Activated naive CD8-positive, alpha-beta T cell treated with anti-CD3 and anti-CD28 coated beads, Interleukin-2, amount 50 U/mL, for 16 hours (primary cell): Measurements from ENCODE around the gene CARMIL3.

Source experiments
- DNase-seq: peaks from one replicate; pipeline ENCODE4 v3.0.0-alpha.2; 2020; ENCODE audit warnings: low read depth, low spot score

The CARMIL3 gene

GRCh38 chr14:24078146-24078545, 26.3 kb downstream of the CARMIL3 start:
- no peak for DNase-seq

DNA sequence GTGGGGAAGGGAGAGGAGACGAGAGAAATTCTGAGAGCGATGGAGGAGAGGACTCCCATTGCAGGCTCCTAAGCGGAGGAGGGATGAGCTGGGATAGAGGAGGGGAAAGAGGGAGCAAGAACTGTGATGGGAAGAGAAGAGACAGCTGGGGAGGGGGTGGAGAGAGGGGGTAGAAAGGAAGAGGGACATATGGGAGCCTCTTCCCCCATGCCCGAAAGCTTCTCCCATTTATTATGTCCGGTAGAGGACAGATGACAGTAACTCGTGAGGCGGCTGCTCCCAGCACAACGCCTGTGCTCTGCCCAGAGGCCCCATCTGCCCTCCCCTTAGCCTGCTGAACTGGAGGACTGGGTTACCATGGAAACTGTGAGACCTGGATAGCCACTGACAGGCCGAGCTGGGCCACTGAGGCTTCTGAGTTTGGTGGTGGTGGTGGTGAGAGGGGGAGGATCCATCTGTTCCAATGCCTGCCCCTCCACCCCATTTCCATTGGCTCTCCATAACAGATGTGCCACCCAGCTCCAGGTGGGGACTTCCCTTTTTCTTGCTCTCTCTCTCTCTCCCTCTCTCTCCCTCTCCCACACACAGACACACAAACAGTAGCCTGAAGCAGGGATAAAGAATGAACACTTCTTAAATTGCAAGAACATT, 27.8 kb downstream of the CARMIL3 start:
- no peak for DNase-seq

GRCh38 chr14:24080142-24080530, 28.3 kb downstream of the CARMIL3 start:
- DNase-seq, result no peak

GRCh38 chr14:24080888-24081738, 29.3 kb downstream of the CARMIL3 start:
- peak; percentile 51 for DNase-seq

GRCh38 chr14:24081739-24082211, 30.0 kb downstream of the CARMIL3 start:
- no peak for DNase-seq

DNA sequence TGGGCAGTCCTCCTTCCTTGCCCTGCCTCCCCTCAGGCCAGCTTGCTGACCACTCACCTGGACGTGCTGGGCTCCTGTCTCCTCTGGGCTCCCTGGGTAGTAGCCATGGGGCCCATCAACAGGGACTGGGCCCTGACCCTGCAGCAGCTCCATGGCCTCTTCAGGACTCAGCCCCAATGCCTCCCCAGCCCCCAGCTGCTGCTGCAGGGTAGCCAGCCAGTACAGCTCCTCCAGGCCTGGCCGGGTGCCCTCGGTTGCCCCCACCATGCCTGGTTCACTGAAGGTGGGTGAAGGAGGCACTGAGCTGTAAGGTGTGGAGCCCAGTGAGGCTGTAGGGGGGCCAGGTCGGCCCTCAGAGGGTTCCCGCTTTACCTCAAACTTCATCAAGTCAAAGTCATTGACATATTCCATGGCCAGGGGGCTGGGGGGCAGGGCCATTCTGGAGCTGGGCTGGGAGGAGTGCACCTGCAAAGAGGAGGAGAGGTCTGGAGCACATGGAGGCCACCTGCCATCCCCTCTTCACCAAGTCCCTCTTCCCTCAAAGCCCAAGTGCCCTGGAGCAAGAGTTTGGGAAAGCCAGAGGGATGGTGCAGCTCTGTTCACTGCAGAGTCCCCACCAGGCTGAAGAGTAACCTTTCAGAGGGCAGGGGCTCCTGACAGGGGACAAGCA, 30.7 kb downstream of the CARMIL3 start:
- DNase-seq, result no peak

GRCh38 chr14:24083462-24083861, 31.7 kb downstream of the CARMIL3 start:
- DNase-seq, result no peak

- no peak for DNase-seq
Measured at GRCh38 chr14:24084440-24084839, 32.6 kb downstream of the CARMIL3 start.

DNA sequence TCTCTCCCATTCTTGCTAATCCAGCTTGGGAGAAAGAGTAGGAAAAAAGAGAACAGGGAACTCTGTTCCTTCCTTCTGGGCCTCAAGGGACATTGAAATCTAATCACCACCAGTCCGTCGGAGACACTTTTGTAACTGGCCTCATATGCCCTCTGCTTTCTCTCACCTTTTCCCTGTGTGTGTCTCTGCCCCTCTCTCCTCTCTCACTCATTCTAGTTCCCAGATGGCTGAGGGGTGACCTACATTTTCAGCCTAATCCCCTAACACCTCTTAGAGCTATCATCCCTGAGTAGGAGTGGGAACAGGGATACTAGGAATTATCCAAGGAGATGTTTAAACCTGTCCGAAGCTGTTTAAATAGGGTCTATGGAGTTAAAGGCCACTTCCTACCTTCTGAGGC, 33.4 kb downstream of the CARMIL3 start:
- no peak for DNase-seq

DNA sequence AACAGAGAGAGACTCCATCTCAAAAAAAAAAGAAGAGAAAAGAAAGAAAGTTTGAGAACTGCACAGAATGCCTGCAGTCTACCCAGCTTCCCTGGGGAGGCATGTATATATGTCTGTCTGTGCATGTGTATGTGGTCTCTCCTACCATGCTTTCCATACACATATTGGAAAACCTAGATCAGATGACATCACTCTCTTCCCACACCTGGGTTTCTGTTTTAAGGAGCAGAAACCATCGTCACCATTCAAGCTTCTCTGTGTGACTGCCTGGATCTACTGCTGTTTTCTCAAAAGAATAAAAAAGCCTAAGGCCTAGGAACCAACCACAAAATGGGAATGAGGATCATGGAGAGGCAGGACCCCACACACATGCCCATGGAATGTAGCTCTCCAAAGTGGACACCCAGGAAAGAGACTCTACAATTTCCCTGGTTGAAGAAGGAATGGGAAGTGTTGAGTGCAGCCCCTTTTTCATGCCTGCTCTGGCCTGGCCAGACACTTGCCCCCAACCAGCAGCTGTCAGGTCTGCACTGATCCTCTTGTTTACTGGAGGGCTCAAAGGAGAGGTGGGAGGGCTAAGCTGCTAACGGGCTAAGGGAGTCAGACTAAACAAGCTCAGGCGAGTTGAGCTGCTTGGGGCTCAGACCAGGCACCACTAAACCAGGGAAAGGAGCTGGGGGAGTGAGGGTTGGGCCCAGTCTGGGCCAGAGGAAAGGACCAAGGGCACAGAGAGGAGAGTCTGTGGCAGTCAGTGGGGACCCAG, 34.6 kb downstream of the CARMIL3 start:
- no peak for DNase-seq

DNA sequence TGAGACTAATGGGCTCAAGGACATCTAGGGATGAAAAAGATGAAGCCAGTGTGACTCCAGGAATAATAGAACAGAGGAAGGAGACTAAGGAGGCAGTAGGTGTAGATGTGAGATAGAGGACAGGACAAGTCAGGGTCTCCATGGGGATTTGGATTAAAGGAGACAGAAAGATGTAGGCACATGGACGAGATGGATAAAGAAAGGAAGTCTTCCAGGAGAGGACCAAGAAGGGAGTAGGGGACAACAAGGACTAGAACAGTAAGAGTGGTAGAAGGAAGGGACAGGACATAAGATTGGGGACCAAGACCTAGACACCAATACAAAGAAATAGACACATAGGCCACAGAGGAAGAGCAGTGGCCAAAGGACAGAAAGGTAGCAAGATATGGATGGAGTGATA, 35.2 kb downstream of the CARMIL3 start:
- no peak for DNase-seq

- DNase-seq, result no peak
Measured at GRCh38 chr14:24088095-24088494, 36.3 kb downstream of the CARMIL3 start.

- DNase-seq, result no peak
Measured at GRCh38 chr14:24089890-24090289, 38.1 kb downstream of the CARMIL3 start.

DNA sequence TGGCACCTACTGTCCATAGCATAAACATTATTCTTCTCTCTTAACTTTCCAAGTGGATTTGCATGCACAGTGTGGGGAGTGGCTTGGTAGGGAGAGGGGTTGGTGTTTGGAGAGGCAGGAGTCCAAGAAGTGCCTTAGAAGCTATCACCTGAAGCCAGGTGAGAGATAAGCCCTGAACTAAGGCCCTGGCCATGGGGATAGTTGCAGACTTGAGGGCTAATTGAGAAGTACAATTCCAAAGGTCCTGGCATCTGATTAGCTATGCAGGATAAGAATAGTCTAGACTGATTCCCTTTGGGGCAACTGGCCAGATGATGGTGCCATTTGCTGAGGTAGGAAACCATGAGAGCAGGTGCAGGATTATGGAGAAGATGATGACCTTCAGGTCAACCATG, 40.3 kb downstream of the CARMIL3 start:
- DNase-seq, result no peak

GRCh38 chr14:24092505-24093206, 40.8 kb downstream of the CARMIL3 start:
- no peak for DNase-seq

DNA sequence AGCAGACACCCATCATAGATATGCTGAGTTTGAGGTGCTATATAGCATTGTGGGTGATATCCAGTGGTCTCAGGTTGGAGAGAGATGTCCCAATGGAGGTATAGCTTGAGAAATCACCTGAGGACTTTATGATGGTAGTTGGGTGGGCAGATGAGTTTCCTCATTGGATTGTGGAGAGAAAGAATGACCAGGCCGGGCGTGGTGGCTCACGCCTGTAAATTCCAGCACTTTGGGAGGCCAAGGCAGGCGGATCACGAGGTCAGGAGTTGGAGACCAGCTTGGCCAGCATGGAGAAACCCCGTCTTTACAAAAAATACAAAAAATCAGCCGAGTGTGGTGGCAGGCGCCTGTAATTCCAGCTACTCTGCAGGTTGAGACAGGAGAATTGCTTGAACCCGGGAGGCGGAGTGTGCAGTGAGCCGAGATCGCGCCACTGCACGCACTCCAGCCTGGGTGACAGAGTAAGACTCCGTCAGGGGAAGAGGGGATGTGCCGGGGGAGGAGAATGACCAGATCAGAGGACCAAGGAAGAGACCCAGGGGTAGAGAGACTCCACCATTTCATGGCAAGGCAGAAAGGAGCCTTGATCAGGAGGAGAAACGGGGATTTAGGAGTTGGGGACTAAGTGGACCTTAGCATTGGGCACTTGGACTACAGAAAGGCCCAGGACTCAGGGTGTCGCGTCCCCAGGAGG, 41.5 kb downstream of the CARMIL3 start:
- no peak for DNase-seq

GRCh38 chr14:24093901-24094840, 42.4 kb downstream of the CARMIL3 start, which contains the start of gene PCK2:
TSS of gene PCK2 (plus strand) at chr14:24094311. CDS start at chr14:24094406, 95 bp downstream.
- DNase-seq, result peak; percentile 73

DNA sequence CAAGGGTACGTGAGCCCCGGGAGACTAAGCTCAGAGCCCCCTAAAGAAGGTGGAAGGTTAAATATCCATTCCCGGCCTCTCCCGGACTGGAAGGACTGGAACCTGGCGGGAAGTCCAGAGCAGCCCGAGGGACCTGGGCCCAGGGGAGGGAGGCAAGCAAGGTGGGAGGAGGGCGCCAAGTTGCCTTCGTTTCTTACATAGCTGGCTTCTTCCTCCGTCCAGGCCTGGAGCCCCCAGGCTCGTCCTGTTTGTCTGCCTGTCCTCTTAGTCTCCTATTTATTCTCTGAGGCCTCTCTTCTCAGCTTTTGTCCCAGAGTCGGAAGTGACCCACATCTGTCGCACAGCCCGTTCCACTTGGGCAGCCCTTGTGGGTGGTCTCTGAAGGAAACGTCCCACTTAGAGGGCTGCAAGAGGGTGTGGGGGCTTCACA, 43.0 kb downstream of the CARMIL3 start:
- no peak for DNase-seq
